ENCODE data around the gene SOX12.

The SOX12 gene

GRCh38 chr20:354298-354977, 29.1 kb downstream of the SOX12 start:
- TF ChIP-seq CTCF (IDR thresholded peaks at IDR 0.05) = peak; percentile 87

- TF ChIP-seq CTCF (IDR thresholded peaks at IDR 0.05) = no peak
These were observed 31.4 kb downstream of the SOX12 start for GRCh38 chr20:356745-357144.

GRCh38 chr20:358891-359555, 33.7 kb downstream of the SOX12 start:
- no peak for TF ChIP-seq CTCF (IDR thresholded peaks at IDR 0.05)

- no peak for TF ChIP-seq CTCF (IDR thresholded peaks at IDR 0.05)
These were observed 36.2 kb downstream of the SOX12 start for GRCh38 chr20:361561-361960.

GRCh38 chr20:362271-363254, 37.2 kb downstream of the SOX12 start:
- peak; percentile 58; the same call in 1 of the 2 replicates for TF ChIP-seq CTCF (IDR thresholded peaks at IDR 0.05)

GRCh38 chr20:363319-364078, 38.1 kb downstream of the SOX12 start:
- TF ChIP-seq CTCF (IDR thresholded peaks at IDR 0.05) = no peak
